Brain microvascular endothelial cell (primary cell): ENCODE data around the gene SMCO4.

Experiments used
- DNase-seq: peaks from one replicate; pipeline ENCODE4 v3.0.0-alpha.2; 2020
- H3K27ac ChIP-seq: fragments of 250-450 bp; sonication (Bioruptor Pico); 2 replicates; pipeline ENCODE4 v1.5.1; 2020; ENCODE audit warnings: mild to moderate bottlenecking, moderate library complexity
- H3K27me3 ChIP-seq: fragments of 250-450 bp; sonication (Bioruptor Pico); replicated peaks from 2 replicates; pipeline ENCODE4 v1.5.1; 2020; ENCODE audit warnings: mild to moderate bottlenecking
- H3K36me3 ChIP-seq: fragments of 250-450 bp; sonication (Bioruptor Pico); replicated peaks from 2 replicates; pipeline ENCODE4 v1.5.1; 2020; ENCODE audit warnings: mild to moderate bottlenecking
- H3K4me3 ChIP-seq: 2 replicates; pipeline ENCODE4 v1.5.1; 2011; ENCODE audit warnings: low read depth, mild to moderate bottlenecking, control low read depth, low read length, moderate library complexity
- in situ Hi-C: cut with HindIII; loops from 2 replicates; pipeline ENCODE4 v1.10.0; 2017; ENCODE audit warnings: low sequenced_read_pairs, low pct_ligation_motif_present
- TF ChIP-seq, protein P1 (sequence below): IDR thresholded peaks from 2 replicates; pipeline ENCODE4 v1.5.1; 2011; ENCODE audit warnings: low read depth, mild to moderate bottlenecking, moderate library complexity, low read length, control low read depth, inconsistent platforms; ENCODE audit errors: missing control alignments

SMCO4 gene

DNA sequence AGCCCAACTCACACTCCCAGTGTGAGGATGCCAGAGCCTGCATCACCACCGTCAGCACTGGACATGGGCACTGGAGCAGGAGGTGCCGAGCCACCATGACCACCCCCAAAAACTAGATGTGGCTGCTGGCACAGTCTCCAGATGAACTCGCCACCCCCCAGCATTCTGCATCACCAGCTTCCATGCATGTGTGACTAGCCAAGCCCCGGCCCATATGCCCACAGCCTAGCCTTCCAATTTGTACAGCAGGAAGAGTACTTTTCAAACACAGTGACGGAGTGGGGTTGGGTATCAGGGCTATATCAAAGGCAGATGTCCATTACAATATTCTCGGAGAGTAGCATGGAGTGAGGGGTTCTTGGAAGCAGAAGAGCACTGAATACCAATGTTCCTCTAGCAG, 62.9 kb downstream of the SMCO4 start:
- no peak overlapping the region for H3K4me3 ChIP-seq
- no peak overlapping the region for H3K27ac ChIP-seq
- no peaks in the 10 kb centered on the region for H3K36me3 ChIP-seq
- DNase-seq: no peak
- H3K27me3 ChIP-seq: no peaks in the 10 kb centered on the region
- TF ChIP-seq, protein P1, sequence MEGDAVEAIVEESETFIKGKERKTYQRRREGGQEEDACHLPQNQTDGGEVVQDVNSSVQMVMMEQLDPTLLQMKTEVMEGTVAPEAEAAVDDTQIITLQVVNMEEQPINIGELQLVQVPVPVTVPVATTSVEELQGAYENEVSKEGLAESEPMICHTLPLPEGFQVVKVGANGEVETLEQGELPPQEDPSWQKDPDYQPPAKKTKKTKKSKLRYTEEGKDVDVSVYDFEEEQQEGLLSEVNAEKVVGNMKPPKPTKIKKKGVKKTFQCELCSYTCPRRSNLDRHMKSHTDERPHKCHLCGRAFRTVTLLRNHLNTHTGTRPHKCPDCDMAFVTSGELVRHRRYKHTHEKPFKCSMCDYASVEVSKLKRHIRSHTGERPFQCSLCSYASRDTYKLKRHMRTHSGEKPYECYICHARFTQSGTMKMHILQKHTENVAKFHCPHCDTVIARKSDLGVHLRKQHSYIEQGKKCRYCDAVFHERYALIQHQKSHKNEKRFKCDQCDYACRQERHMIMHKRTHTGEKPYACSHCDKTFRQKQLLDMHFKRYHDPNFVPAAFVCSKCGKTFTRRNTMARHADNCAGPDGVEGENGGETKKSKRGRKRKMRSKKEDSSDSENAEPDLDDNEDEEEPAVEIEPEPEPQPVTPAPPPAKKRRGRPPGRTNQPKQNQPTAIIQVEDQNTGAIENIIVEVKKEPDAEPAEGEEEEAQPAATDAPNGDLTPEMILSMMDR: no peak
- in situ Hi-C loops: no loop called here

DNA sequence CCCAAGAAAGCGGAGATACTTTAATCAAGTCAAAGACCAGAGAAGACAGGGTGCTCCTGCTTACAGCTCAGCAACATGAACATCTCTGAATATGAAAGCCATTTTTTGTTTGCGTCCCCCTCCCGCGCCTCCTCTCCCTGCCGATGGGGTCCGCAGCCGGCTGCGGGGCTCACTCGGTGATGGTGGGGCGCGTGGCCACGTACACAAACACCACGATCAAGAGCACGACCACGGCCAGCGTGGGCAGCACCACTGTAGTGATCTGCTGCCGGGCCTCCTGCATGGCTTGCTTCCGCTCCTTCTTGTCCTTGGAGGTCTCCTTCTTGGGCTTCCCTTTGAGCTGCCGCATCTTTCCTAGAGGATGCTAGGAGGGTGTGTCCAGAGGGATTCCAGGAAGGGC, 64.3 kb downstream of the SMCO4 start:
- in situ Hi-C loops: no loop called here

DNA sequence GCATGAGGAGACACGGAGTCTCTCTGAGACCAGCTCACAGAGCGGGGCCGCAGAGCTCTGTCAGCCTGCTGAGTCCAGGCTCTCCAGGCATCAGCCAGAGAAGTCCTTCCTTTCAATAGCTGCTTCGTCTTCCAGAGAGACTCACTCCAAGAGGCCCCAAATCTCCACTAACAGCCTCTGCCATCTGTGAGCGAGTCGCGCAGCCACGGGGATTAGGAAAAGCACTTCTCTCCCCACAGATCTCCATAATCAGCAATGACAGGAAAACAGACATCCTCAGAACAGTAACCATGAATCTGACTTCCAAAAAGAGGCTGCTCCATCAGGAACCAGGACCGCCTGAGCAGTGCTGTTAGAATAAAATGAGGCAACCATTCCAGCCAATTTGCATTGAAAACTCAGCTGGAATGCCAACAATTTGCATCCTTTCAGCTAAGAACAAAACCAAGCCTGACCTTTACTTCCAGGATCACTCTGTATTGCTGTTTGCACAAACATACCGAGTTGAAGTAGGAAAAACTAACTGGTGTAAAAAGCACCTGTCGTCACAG, 65.4 kb downstream of the SMCO4 start:
- DNase-seq: no peak
- Histone ChIP-seq H3K27me3 (no peaks in the 10 kb centered on the region), H3K27ac (no peak overlapping the region), H3K36me3 (no peaks in the 10 kb centered on the region), H3K4me3 (no peak overlapping the region)
- in situ Hi-C loops: no loop called here
- TF ChIP-seq, protein P1: no peak

More for the DNA sequence above, 64.3 kb downstream of the SMCO4 start:
- Histone ChIP-seq H3K36me3 (no peaks in the 10 kb centered on the region), H3K27ac (no peak overlapping the region), H3K4me3 (no peak overlapping the region), H3K27me3 (no peaks in the 10 kb centered on the region)
- TF ChIP-seq, protein P1: no peak
- no peak for DNase-seq

DNA sequence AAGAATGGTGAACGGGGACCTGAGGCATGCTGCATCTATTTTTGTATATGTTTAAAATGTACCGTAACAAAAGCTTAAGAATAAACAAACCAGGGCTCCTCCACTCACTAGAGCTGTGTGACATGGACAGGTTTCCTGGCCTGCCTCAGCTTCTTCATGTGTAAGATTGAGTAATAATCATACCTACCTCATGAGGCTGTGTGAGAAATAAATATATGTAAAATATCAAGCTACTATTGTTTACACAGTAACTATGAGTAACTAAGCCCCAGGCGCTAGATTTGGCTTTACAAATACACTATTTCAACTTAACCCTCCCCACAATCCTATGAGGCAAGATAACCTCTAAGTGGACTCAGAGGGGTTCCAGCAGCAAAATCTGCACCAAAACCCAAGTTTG, 66.4 kb downstream of the SMCO4 start:
- Histone ChIP-seq H3K4me3 (no peak overlapping the region), H3K27ac (no peak overlapping the region), H3K36me3 (no peaks in the 10 kb centered on the region), H3K27me3 (no peaks in the 10 kb centered on the region)
- DNase-seq: peak; percentile 28
- TF ChIP-seq, protein P1: no peak
- in situ Hi-C loops: no loop called here

DNA sequence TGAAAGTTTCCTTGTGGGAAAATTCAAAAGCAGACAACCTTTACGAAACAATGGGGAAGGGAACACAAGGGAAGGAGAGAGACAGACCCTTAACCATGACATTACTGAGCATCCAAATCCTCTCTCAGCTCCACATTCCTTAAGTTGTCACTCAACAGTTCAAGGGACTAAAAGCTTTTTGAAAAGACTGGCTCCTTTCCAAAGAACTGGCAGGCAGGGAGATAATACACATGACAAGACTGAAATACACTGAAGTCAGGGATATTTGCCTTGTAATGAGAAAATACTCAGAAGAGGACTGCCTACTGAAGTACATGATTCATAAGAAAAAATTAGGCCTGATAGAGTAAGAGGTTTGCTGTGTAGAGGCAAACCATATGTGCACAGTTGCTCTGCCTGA, 69.1 kb downstream of the SMCO4 start:
- no peak overlapping the region for H3K27ac ChIP-seq

More for the DNA sequence above, 69.1 kb downstream of the SMCO4 start:
- DNase-seq: no peak
- Histone ChIP-seq H3K27me3 (no peaks in the 10 kb centered on the region), H3K4me3 (no peak overlapping the region), H3K36me3 (no peaks in the 10 kb centered on the region)
- TF ChIP-seq, protein P1: no peak
- in situ Hi-C loops: no loop called here
